CD14-positive monocyte (primary cell): Measurements from ENCODE around the gene MYO1D. TPM values are rescaled to one million over a fixed set of nuclear protein-coding genes. Genes with fewer than 3 reads are reported as not detected.
A peak's percentile ranks its signal among the peaks of the same experiment; 100 is the strongest.

Experiments
- DNase-seq, 3 donors: peaks; one replicate each; pipeline ENCODE4 v3.0.0-alpha.2; 2011 to 2022
- H2AFZ ChIP-seq: 2 replicates; pipeline ENCODE4 v1.6.0; 2012; ENCODE audit warnings: mild to moderate bottlenecking, low read depth, low read length, inconsistent platforms; ENCODE audit not compliant: insufficient read depth, poor library complexity, severe bottlenecking
- H3K27ac ChIP-seq, 2 donors: 1 replicate in 1 of 2; 2 replicates in 1 of 2; pipeline ENCODE4 v1.5.1; 2012 to 2013; ENCODE audit warnings: low read length in 2 of 2, control low read depth in 1 of 2, inconsistent platforms in 1 of 2, low read depth in 1 of 2, mild to moderate bottlenecking in 1 of 2
- H3K27me3 ChIP-seq, 2 donors: one replicate each; pipeline versions ENCODE4 v1.6.0 to v1.6.1; 2011 to 2013; ENCODE audit warnings: low read length in 2 of 2; ENCODE audit not compliant: control insufficient read depth in 2 of 2, insufficient read depth in 2 of 2
- H3K36me3 ChIP-seq, 2 donors: replicated peaks in 1 of 2; 1 replicate in 1 of 2; 2 replicates in 1 of 2; pipeline versions ENCODE4 v1.5.1 to v1.6.1; 2012 to 2013; ENCODE audit warnings: low read length in 2 of 2, control low read depth in 1 of 2, inconsistent platforms in 1 of 2, mild to moderate bottlenecking in 1 of 2; ENCODE audit not compliant: insufficient read depth in 2 of 2, control insufficient read depth in 1 of 2
- H3K4me1 ChIP-seq, 2 donors: 1 replicate in 1 of 2; 2 replicates in 1 of 2; pipeline versions ENCODE4 v1.5.1 to v1.6.1; 2012 to 2013; ENCODE audit warnings: low read length in 2 of 2, control low read depth in 1 of 2, inconsistent platforms in 1 of 2, mild to moderate bottlenecking in 1 of 2, moderate library complexity in 1 of 2; ENCODE audit not compliant: insufficient read depth in 2 of 2, control insufficient read depth in 1 of 2
- H3K4me2 ChIP-seq: replicated peaks from 2 replicates; pipeline ENCODE3; 2012; ENCODE audit warnings: low read length, moderate library complexity, mild to moderate bottlenecking; ENCODE audit not compliant: poor library complexity, severe bottlenecking; ENCODE audit errors: extremely low read depth
- H3K4me3 ChIP-seq, 3 experiments: fragments of 200-600 bp in 1 of 3; sonication (generic) in 1 of 3; replicated peaks in 1 of 3; 1 replicate in 2 of 3; 2 replicates in 1 of 3; pipeline ENCODE4 v1.5.1; 2011 to 2013; ENCODE audit warnings: low read length in 3 of 3, mild to moderate bottlenecking in 3 of 3, control low read depth in 2 of 3, low read depth in 2 of 3, inconsistent platforms in 1 of 3, moderate library complexity in 1 of 3
- H3K79me2 ChIP-seq: 2 replicates; pipeline ENCODE4 v1.6.0; 2012; ENCODE audit warnings: mild to moderate bottlenecking, control low read depth, inconsistent platforms, low read length, moderate library complexity; ENCODE audit not compliant: insufficient read depth
- H3K9ac ChIP-seq: 2 replicates; pipeline ENCODE4 v1.6.0; 2017; ENCODE audit warnings: low read length, mild to moderate bottlenecking; ENCODE audit not compliant: insufficient read depth, poor library complexity, severe bottlenecking
- H3K9me3 ChIP-seq, 2 donors: replicated peaks in 1 of 2; 1 replicate in 1 of 2; 2 replicates in 1 of 2; pipeline versions ENCODE4 v1.5.1 to v1.6.1; 2012 to 2013; ENCODE audit warnings: low read length in 2 of 2, control low read depth in 1 of 2; ENCODE audit not compliant: control insufficient read depth in 1 of 2, insufficient read depth in 1 of 2
- H4K20me1 ChIP-seq: 2 replicates; pipeline ENCODE4 v1.6.0; 2012; ENCODE audit warnings: mild to moderate bottlenecking, low read length, control low read depth, moderate library complexity; ENCODE audit not compliant: insufficient read depth
- H3K27ac Mint-ChIP-seq, 7 donors: one replicate each; pipeline ENCODE4 v1.8.0; 2020; ENCODE audit warnings: mild to moderate bottlenecking in 7 of 7, mixed read lengths in 7 of 7, moderate library complexity in 6 of 7, inconsistent platforms in 2 of 7
- H3K27me3 Mint-ChIP-seq, 3 donors: one replicate each; pipeline ENCODE4 v1.8.0; 2021 to 2022; ENCODE audit warnings: low read depth in 3 of 3, mild to moderate bottlenecking in 3 of 3, mixed read lengths in 3 of 3, moderate library complexity in 3 of 3, inconsistent platforms in 1 of 3
- H3K36me3 Mint-ChIP-seq, 2 donors: one replicate each; pipeline ENCODE4 v1.8.0; 2020; ENCODE audit warnings: mixed read lengths in 2 of 2, inconsistent platforms in 1 of 2, mild to moderate bottlenecking in 1 of 2
- H3K4me1 Mint-ChIP-seq: one replicate; pipeline ENCODE4 v1.8.0; 2020; ENCODE audit warnings: mild to moderate bottlenecking, mixed read lengths
- H3K4me3 Mint-ChIP-seq, 2 donors: one replicate each; pipeline ENCODE4 v1.8.0; 2020; ENCODE audit warnings: mild to moderate bottlenecking in 2 of 2, mixed read lengths in 2 of 2, moderate library complexity in 1 of 2
- H3K9me3 Mint-ChIP-seq, 7 donors: one replicate each; pipeline ENCODE4 v1.8.0; 2020 to 2022; ENCODE audit warnings: mixed read lengths in 7 of 7, mild to moderate bottlenecking in 6 of 7, moderate library complexity in 6 of 7, inconsistent platforms in 2 of 7
- CTCF ChIP-seq: fragments of 200-600 bp; IDR thresholded peaks from one replicate; pipeline ENCODE4 v1.8.0; 2022; ENCODE audit warnings: antibody characterized with exemption, mild to moderate bottlenecking
- WGBS: methylation state at CpG from one replicate; pipeline ENCODE4 v1.1.5; 2013; ENCODE audit warnings: missing lambda C conversion rate; ENCODE audit not compliant: insufficient coverage; 5-methylcytosine and 5-hydroxymethylcytosine counted together
- intact Hi-C, 2 donors: fragments of 100-400 bp; cut with micrococcal nuclease; formaldehyde crosslinking; loops; one replicate each; pipeline versions ENCODE4 v1.15.0 to v1.15.1; 2023
- polyA plus RNA-seq, 3 donors: library from polyadenylated mRNA; depleted of rRNA in 1 of 3; unstranded in 2 of 3; stranded (reverse) in 1 of 3; fragments of 300-500 nt in 2 of 3; fragments of >200 nt in 1 of 3; fragmentation: Illumina TruSeq in 2 of 3; gene quantifications; 1 replicate in 2 of 3; 2 replicates in 1 of 3; pipeline ENCODE4 v1.2.3, GENCODE V29; 2012 to 2021

The MYO1D gene
- polyA plus RNA-seq, 3 donors, result 0.22 to 0.39 (median 0.26) TPM

GRCh38 chr17:32516450-32516849 is 360.5 kb downstream of the MYO1D start:
- Histone ChIP-seq H3K27me3 (peaks cover 30 to 41% of the 10 kb centered on the region in 2 donors), H3K4me2 (no peak overlapping the region), H4K20me1 (no peaks in the 10 kb centered on the region), H3K9me3 (no peaks in the 10 kb centered on the region), H3K79me2 (no peaks in the 10 kb centered on the region), H3K4me1 (peaks cover 15 to 19% of the 10 kb centered on the region in 2 donors), H2AFZ (no peak overlapping the region), H3K4me3 (no peak overlapping the region), H3K36me3 (no peaks in the 10 kb centered on the region), H3K9ac (no peak overlapping the region), H3K27ac (no peak overlapping the region)
- DNase-seq, result no peak
- Mint-ChIP-seq H3K4me1 (peaks cover 20% of the 10 kb centered on the region), H3K36me3 (peaks cover 6 to 17% of the 10 kb centered on the region in 2 donors), H3K9me3 (peaks cover 0 to 21% (median 4%) of the 10 kb centered on the region in 7 donors), H3K27ac (no peak overlapping the region), H3K27me3 (peaks cover 42 to 47% (median 44%) of the 10 kb centered on the region in 3 donors), H3K4me3 (peak overlapping the region in 1 of 2 donors; percentile 16)
- WGBS, result 60% methylated on average over 1 of the region's 2 CpGs
- intact Hi-C loops, result no loop called here
- TF ChIP-seq CTCF, result no peak

DNA sequence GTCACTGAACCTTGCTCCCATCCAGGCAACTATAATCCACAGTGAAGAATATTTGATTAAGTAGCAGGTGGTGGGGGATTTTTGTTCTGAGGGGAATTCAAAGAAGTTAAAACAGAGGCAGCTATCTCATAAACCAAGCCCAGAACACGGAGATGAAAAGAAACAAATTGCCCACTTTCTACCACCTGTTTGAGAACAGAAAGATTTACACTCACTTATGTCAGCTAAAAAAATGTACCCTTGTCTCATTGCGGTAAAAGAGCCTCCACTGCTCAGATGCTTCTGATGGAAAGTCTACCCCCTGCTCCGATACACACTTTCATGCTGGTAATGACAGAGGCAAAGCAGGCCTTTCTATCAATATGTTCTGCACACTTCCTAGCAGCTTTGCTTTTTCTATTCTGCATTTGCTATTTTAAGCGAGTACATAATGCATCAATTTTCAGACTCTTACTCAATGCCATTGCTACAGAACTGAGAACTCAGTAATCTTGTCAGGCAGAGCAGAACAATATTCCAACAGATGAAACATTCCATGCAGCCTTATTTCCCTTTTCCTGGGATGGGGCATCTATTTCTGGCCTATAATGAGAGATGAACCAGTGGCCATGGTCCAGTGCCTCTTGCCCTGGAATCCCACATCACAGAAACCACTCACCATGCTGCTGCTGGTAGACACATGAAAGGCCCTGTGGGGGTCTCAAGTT is 361.1 kb downstream of the MYO1D start:
- H3K36me3 ChIP-seq, result no peaks in the 10 kb centered on the region
- no peaks in the 10 kb centered on the region for H3K9me3 ChIP-seq
- H4K20me1 ChIP-seq, result no peaks in the 10 kb centered on the region
- intact Hi-C loops, result no loop called here
- no peak overlapping the region for H3K4me2 ChIP-seq
- no peak for TF ChIP-seq CTCF
- Mint-ChIP-seq H3K4me3 (peak overlapping the region in 1 of 2 donors; percentile 17), H3K4me1 (peaks cover 18% of the 10 kb centered on the region), H3K36me3 (peaks cover 6 to 14% of the 10 kb centered on the region in 2 donors), H3K9me3 (peaks cover 0 to 21% (median 4%) of the 10 kb centered on the region in 7 donors), H3K27me3 (peaks cover 38 to 41% (median 40%) of the 10 kb centered on the region in 3 donors), H3K27ac (no peak overlapping the region)
- H3K9ac ChIP-seq, result no peak overlapping the region
- no peaks in the 10 kb centered on the region for H3K79me2 ChIP-seq
- peaks cover 26 to 36% of the 10 kb centered on the region in 2 donors for H3K27me3 ChIP-seq
- H2AFZ ChIP-seq, result no peak overlapping the region
- DNase-seq, result no peak
- 83% methylated on average over 4 of the region's 4 CpGs for WGBS
- no peak overlapping the region for H3K4me3 ChIP-seq
- H3K4me1 ChIP-seq, result peaks cover 15 to 19% of the 10 kb centered on the region in 2 donors
- H3K27ac ChIP-seq, result no peak overlapping the region
